HG03558 (cell line): ENCODE measurements around the gene RNF187.

Source experiments
- ATAC-seq: cut with Tn5 transposase; IDR thresholded peaks from one replicate; pipeline ENCODE4 v1.9.1; 2021; ENCODE audit warnings: moderate number of reproducible peaks; ENCODE audit not compliant: unreplicated experiment; ENCODE audit errors: extremely low read depth

RNF187 gene

GRCh38 chr1:228507961-228508652, 20.9 kb downstream of the RNF187 start:
- no peak for ATAC-seq

- ATAC-seq, result no peak
Observed at GRCh38 chr1:228508840-228509415, 21.7 kb downstream of the RNF187 start.

DNA sequence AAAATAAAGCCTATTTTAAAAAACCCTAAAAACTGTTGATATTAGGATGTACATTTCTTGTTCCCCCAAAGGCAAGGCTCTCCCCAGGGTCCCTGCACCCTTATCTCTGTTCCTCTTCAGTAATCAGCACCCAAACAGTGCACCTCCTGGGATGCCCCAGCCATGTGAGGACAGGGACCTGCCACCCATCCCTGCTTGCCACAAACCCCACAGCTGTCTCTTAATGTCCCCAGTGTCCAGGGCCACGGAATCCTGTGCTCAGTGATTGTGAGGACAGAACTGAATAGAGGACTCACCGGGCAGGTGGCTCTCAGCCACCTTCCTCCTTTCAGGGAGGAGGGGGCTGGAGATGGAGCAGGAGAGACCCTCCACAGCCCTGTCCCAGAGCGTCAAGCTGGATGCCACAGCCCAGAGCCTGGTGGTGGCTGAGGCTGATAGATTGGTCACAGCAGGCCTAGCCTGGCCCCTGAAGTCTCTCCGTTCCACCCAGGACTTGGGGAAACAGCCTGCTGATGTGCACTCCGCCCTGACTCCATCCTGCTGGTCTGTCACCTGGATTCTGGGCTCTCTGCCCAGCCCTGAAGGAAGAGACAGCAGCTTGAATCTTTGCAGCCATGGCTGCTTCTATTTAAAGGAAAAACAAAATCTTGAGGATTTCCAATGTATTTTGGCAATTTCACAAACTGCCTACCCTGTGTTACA, 23.1 kb downstream of the RNF187 start:
- ATAC-seq, result no peak

DNA sequence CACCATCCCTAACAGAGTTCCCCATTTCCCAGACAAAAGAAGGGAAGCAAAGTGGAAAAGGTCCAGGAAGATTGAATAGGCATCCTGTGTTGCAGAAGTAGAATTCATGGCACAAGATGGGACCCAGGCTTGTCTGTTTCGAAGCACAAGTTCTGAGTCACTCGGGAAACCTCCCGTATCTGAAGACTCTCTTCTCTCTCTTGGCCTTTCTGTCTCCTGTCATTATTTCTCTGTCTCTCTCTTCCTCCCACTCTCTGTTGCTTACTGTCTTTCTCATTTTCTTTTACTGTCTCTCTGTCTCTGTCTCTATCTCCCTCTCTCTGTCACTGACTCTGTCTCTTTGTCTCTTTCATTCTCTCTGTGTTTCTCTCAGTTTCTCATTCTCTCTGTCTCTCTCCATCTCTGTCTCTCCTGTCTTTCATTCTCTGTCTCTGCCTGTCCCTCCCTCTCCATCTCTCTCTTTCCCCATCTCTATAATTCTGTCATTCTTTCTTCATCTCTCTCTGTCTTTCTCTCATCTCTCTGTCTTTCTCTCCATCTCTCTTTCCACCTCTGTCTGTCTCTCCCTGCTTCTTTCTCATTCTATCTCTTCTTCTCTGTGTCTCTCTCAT, 23.7 kb downstream of the RNF187 start:
- ATAC-seq, result no peak

DNA sequence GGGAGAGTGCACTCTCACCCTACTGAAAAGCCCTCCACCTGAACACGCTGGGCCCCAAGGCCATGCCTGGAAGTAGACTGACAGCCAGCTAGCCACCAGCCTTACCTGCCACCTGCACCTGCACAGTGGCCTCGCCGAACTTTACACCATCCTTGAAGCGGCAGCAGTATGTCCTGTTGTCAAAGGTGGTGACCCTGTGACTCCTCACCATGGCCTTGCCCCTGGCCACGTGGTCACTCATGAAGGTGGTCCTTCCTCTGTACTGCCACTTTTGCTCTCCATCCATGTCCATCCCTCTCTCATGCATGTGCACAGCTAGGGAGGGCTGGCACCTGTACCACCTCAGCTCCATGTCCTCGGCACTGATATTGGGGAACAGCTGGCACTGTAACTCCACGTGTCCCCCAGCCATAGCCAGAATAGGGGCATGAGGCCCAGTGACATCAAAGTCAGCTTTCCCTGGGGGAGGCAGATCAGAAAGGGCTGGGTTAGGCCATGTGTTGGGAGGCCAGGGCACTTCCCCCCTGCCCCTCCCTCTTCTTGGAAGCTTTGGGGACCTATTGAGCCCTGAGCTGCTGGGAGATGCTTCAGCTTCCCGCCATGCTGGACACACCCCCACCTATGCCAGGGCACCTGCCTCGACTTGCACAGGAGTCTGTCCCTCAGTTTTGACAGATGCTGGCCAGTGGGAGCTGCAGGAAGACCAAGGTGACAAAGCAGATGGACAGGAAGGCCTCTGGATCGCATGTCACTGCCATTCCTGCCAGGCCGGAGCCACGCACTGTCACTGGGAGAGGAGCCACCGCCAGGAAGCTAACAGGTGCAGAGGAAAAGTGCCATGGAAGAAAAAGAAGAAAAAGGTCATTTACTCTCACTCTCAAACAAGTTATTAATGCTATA, 24.6 kb downstream of the RNF187 start:
- ATAC-seq, result no peak

- ATAC-seq, result no peak
Observed at GRCh38 chr1:228512781-228513198, 25.6 kb downstream of the RNF187 start.

DNA sequence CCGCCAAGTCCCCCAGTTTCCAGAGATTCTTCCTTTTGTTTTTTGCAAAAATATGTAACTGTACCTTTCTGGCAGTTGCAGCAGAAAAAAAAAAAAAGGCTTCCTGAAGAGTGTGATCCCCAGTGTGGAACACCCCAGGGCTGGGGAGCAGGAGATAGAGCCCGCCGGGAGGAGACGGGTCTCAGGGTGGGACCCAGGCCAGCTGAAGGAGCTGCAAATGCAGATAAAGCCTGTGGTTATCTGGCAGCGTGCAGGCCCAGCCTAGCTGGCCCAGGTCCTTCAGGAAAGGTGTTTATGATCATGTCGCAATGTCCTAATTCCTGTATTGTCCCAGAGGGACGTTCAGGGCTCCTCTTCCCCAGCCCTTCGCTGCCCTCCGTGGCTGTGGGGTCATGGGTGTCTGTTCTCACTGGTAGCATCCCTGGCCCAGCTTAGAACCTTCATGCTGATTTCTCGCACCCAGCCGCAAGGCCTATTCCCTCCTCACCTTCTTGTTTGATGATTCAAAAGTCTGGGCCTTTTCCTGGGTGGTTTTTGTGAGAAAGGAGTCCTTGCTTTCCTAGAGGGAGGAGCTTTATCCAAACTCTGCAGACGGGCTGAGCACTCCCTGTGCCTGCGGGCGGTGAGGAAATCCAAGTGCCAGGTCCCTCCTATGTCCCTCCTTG, 26.2 kb downstream of the RNF187 start:
- no peak for ATAC-seq

DNA sequence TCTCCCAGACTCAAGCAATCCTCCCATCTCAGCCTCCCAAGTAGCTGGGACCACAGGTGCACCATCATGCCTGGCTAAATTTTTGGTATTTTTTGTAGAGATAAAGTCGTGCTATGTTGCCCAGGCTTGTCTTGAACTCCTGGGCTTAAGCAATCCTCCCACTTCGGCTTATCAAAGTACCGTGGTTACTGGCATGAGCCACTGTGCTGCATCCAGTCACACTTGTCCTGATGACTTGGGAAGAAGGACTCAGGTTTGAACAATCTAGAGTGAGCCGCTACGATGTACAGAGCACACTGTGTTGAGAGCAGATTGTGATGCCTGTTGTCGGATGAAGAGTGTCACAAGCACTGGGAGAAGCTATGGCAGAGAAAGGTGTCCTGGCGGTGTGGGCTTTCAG, 27.2 kb downstream of the RNF187 start:
- no peak for ATAC-seq

- no peak for ATAC-seq
Observed at GRCh38 chr1:228515200-228515834, 28.1 kb downstream of the RNF187 start.

- ATAC-seq, result no peak
Observed at GRCh38 chr1:228517655-228518054, 30.5 kb downstream of the RNF187 start.

DNA sequence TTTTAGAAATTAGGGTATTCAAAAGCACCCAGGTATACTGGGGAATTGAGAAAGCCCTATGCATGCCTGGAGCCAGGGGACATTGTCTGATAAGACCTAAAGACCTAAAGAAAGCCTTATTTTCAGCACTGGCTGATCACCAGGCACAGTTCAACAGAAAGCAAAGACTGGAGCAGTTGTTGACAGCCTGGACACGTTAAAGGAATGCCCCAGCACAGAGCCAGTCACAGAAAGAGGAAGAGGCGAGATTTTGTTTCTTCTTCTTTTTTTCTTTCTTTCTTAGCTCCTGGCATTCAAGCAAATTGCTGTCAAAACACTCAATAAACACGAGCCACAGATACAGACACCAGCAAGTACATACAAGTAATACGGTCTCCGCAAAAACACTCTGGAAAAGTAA, 40.4 kb downstream of the RNF187 start:
- ATAC-seq, result no peak

GRCh38 chr1:228528612-228529011, 41.4 kb downstream of the RNF187 start:
- ATAC-seq, result no peak

DNA sequence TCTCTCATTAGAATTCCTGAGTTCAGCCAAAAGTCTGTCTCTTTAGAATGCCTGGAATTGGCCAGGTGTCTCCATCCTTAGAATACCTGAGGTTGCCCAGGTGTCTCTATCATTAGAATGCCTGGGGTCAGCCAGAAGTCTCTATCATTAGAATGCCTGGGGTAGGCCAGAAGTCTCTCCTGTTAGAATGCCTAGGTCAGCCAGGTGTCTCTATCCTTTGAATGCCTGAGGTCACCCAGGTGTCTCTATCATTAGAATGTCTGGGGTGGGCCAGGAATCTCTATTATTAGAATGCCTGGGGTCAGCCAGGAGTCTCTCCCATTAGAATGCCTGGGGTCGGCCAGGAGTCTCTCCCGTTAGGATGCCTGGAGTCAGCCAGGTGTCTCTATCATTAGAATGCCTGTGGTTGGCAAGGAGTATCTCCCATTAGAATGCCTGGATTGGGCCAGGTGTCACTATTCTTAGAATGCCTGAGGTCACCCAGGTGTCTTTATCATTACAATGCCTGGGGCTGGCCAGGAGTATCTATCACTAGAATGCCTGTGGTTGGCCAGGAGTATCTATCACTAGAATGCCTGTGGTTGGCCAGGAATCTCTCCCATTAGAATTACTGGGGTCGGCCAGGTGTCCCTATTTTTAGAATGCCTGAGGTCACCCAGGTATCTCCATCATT, 43.0 kb downstream of the RNF187 start:
- ATAC-seq, result no peak

- no peak for ATAC-seq
Observed at GRCh38 chr1:228530951-228531731, 44.0 kb downstream of the RNF187 start.

GRCh38 chr1:228538831-228539230, 51.6 kb downstream of the RNF187 start:
- no peak for ATAC-seq

DNA sequence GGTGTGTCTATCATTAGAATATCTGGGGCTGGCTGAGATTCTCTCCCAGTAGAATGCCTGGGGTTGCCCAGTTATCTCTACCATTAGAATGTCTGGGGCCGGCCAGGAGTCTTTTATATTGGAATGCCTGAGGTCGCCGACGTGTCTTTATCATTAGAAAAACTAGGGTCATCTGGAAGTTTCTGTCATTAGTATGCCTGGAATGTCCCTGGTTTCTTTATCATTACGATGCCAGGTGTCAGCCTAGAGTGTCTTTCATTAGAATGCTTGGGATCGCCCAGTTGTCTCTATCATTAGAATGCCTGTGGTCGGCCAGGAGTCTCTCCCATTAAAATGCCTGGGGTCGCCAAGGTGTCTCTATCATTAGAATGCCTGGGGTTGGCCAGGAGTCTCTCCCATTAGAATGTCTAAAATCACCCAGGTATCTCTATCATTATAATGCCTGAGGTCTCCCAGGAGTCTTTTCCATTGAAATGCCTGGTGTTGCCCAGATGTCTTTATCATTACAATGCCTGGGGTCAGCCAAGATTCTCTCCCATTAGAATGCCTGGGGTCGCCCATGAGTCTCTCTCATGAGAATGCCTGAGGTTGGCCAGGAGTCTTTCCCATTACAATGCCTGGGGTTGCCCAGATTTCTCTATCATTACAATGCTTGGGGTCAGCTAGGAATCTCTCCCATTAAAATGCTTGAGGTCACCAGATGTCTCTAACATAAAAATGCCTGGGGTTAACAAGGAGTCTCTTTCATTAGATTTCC, 53.2 kb downstream of the RNF187 start:
- no peak for ATAC-seq

- no peak for ATAC-seq
Observed at GRCh38 chr1:228541725-228542124, 54.5 kb downstream of the RNF187 start.
